Ovary (tissue), 9 donors: ENCODE measurements around the gene DTNA. TPM values are rescaled to one million over a fixed set of nuclear protein-coding genes. Genes with fewer than 3 reads are reported as not detected.

Source experiments
- DNase-seq, 5 donors: peaks; one replicate each; pipeline ENCODE4 v3.0.0-alpha.2; 2019 to 2020
- H3K27ac ChIP-seq, 2 donors: fragments of 200-600 bp; one replicate each; pipeline versions ENCODE4 v1.5.1 to v1.8.0; 2019 to 2022
- H3K27me3 ChIP-seq: fragments of 200-600 bp; one replicate; pipeline ENCODE4 v1.8.0; 2022
- H3K36me3 ChIP-seq: fragments of 200-600 bp; sonication (generic); one replicate; pipeline ENCODE4 v1.5.1; 2019
- H3K4me1 ChIP-seq: one replicate; pipeline ENCODE4 v1.8.1; 2013; ENCODE audit warnings: mild to moderate bottlenecking, moderate library complexity; ENCODE audit not compliant: insufficient read depth
- H3K4me3 ChIP-seq: fragments of 200-600 bp; sonication (generic); one replicate; pipeline ENCODE4 v1.5.1; 2017
- H3K9me3 ChIP-seq, 2 donors: fragments of 200-600 bp in 1 of 2; sonication (generic) in 1 of 2; one replicate each; pipeline versions ENCODE4 v1.5.1 to v1.8.1; 2013 to 2019; ENCODE audit warnings: mild to moderate bottlenecking in 1 of 2, moderate library complexity in 1 of 2
- CTCF ChIP-seq, 3 donors: fragments of 450-650 bp in 2 of 3; fragments of 200-600 bp in 1 of 3; IDR thresholded peaks; one replicate each; pipeline versions ENCODE4 v1.5.1 to v1.8.0; 2016 to 2022; ENCODE audit warnings: antibody characterized with exemption in 3 of 3, mild to moderate bottlenecking in 1 of 3
- EP300 ChIP-seq: sonication (generic); formaldehyde crosslinking; IDR thresholded peaks from one replicate; pipeline ENCODE4 v1.6.1; 2017; ENCODE audit warnings: antibody characterized with exemption
- POLR2A ChIP-seq: fragments of 450-650 bp; IDR thresholded peaks from one replicate; pipeline ENCODE4 v1.6.1; 2017; ENCODE audit warnings: antibody characterized with exemption, mild to moderate bottlenecking, moderate library complexity
- whole genome bisulfite sequencing, 3 donors: extraction: QIAGEN DNeasy Blood & Tissue Kit in 1 of 3; methylation state at CpG; one replicate each; pipeline versions ENCODE4 v1.1.5 to v1.1.7; 2013 to 2017; 5-methylcytosine and 5-hydroxymethylcytosine counted together
- intact Hi-C, 4 donors: fragments of 100-400 bp; cut with DNase I; formaldehyde crosslinking; loops; one replicate each; pipeline versions ENCODE4 v1.11.0 to v1.15.1; 2022 to 2023
- polyA plus RNA-seq, 2 donors: library from polyadenylated mRNA; stranded (reverse); fragments of 200-250 nt in 1 of 2; fragments of 350-450 nt in 1 of 2; fragmentation: Illumina TruSeq in 1 of 2; extraction: RNeasy Lipid Tissue Mini Kit (QIAGEN cat#74804) in 1 of 2; gene quantifications; one replicate each; pipeline ENCODE4 v1.2.3, GENCODE V29; 2013 to 2014
- total RNA-seq, 7 donors: library from RNA; depleted of rRNA in 2 of 7; stranded (reverse); fragments of >200 nt in 2 of 7; fragmentation: NEBNext Ultra II Directional in 3 of 7; extraction: Animal tissue kit (Norgen Biotek cat#: 25700) in 3 of 7; gene quantifications; one replicate each; pipeline versions ENCODE4 v1.1.0 to v1.2.4, GENCODE V29; 2016 to 2023
- donor health status: DM: no; HTN: no; CAD: no; lungs with moderate emphysema.
- donor health status: DM: no; HTN: no; CAD: no.
- donor health status: Bipolar disorder and iron deficiency.
- donor health status: DM: yes; HTN: yes; CAD: no.
- donor health status: DM: no; HTN: no; CAD: no.
- donor health status: DM: yes; HTN: yes; CAD: no.

Gene DTNA
- total and polyA plus RNA-seq, 9 donors = 4.3 to 34.2 (median 18.4) TPM

GRCh38 chr18:34890486-34891085 is 180.5 kb downstream of the DTNA start:
- Histone ChIP-seq H3K4me3 (no peak overlapping the region), H3K9me3 (no peaks in the 10 kb centered on the region), H3K36me3 (no peaks in the 10 kb centered on the region), H3K27me3 (no peaks in the 10 kb centered on the region), H3K4me1 (peaks cover 2% of the 10 kb centered on the region), H3K27ac (no peak overlapping the region)
- TF ChIP-seq EP300 = no peak
- no peak for TF ChIP-seq CTCF (IDR thresholded peaks at IDR 0.05)
- TF ChIP-seq POLR2A = no peak
- DNase-seq = no peak
- WGBS, 3 donors = 81 to 95% (median 86%) methylated on average over 6 of the region's 6 CpGs
- intact Hi-C loops = no loop called here

- 82 to 88% (median 86%) methylated on average over 3 of the region's 3 CpGs for WGBS, 3 donors
- DNase-seq = no peak
- intact Hi-C loops = no loop called here
- TF ChIP-seq CTCF (IDR thresholded peaks at IDR 0.05) (no peak), EP300 (no peak), POLR2A (no peak)
- Histone ChIP-seq H3K9me3 (no peaks in the 10 kb centered on the region), H3K36me3 (no peaks in the 10 kb centered on the region), H3K27me3 (no peaks in the 10 kb centered on the region), H3K27ac (no peak overlapping the region), H3K4me3 (no peak overlapping the region), H3K4me1 (no peaks in the 10 kb centered on the region)
Measured at GRCh38 chr18:34892379-34892778, 182.3 kb downstream of the DTNA start.

- Histone ChIP-seq H3K4me3 (no peak overlapping the region), H3K9me3 (no peaks in the 10 kb centered on the region), H3K27me3 (no peaks in the 10 kb centered on the region), H3K4me1 (no peaks in the 10 kb centered on the region), H3K27ac (no peak overlapping the region), H3K36me3 (no peaks in the 10 kb centered on the region)
- no peak for DNase-seq
- no peak for TF ChIP-seq CTCF (IDR thresholded peaks at IDR 0.05)
- no peak for TF ChIP-seq EP300
- TF ChIP-seq POLR2A = no peak
- intact Hi-C loops = no loop called here
Measured at GRCh38 chr18:34893239-34893638, 183.1 kb downstream of the DTNA start.

- Histone ChIP-seq H3K27ac (no peak overlapping the region), H3K4me3 (no peak overlapping the region), H3K9me3 (no peaks in the 10 kb centered on the region), H3K4me1 (no peaks in the 10 kb centered on the region), H3K36me3 (no peaks in the 10 kb centered on the region), H3K27me3 (no peaks in the 10 kb centered on the region)
- intact Hi-C loops = no loop called here
- TF ChIP-seq CTCF (IDR thresholded peaks at IDR 0.05) (peak in 1 of 3 donors; percentile 28), POLR2A (no peak)
- no peak for DNase-seq
Measured at GRCh38 chr18:34901299-34901698, 191.2 kb downstream of the DTNA start.
